T-helper 17 cell (primary cell): ENCODE data around the gene HAND1. TPM values are rescaled to one million over a fixed set of nuclear protein-coding genes. Genes with fewer than 3 reads are reported as not detected.
"Not testable (repeated sequence)": the region's sequence is repeated elsewhere in the genome, so short reads cannot be mapped to it uniquely, and the experiment has no call there.

Source experiments
- ATAC-seq: fragments of 150-1000 bp; cut with Tn5 transposase; 2 replicates; pipeline ENCODE4 v1.10.0; 2021; ENCODE audit warnings: mild to moderate bottlenecking, moderate library complexity
- DNase-seq, 3 donors: peaks; one replicate each; pipeline versions ENCODE4 v3.0.0 to v3.0.0-alpha.2; 2020 to 2021
- H3K9me3 ChIP-seq: one replicate; pipeline ENCODE4 v1.7.0; 2013; ENCODE audit warnings: low read length, mild to moderate bottlenecking; ENCODE audit not compliant: control insufficient read depth, poor library complexity, severe bottlenecking
- H3K27ac Mint-ChIP-seq: one replicate; pipeline ENCODE4 v1.8.0; 2022; ENCODE audit warnings: mild to moderate bottlenecking, moderate library complexity, mixed read lengths
- H3K27me3 Mint-ChIP-seq: one replicate; pipeline ENCODE4 v1.8.0; 2022; ENCODE audit warnings: mixed read lengths
- H3K36me3 Mint-ChIP-seq: one replicate; pipeline ENCODE4 v1.8.0; 2022; ENCODE audit warnings: low read depth, mixed read lengths
- H3K4me1 Mint-ChIP-seq: one replicate; pipeline ENCODE4 v1.8.0; 2022; ENCODE audit warnings: mild to moderate bottlenecking, mixed read lengths
- H3K4me3 Mint-ChIP-seq: one replicate; pipeline ENCODE4 v1.8.0; 2022; ENCODE audit warnings: mild to moderate bottlenecking, moderate library complexity, mixed read lengths
- total RNA-seq, 4 donors: library from RNA in 2 of 4; stranded (reverse) in 2 of 4; gene quantifications; one replicate each; pipeline ENCODE4 v1.2.3 and lab custom pipeline; 2022 to 2026

HAND1 gene
- total RNA-seq, 2 donors from 2014 or later = not detected

DNA sequence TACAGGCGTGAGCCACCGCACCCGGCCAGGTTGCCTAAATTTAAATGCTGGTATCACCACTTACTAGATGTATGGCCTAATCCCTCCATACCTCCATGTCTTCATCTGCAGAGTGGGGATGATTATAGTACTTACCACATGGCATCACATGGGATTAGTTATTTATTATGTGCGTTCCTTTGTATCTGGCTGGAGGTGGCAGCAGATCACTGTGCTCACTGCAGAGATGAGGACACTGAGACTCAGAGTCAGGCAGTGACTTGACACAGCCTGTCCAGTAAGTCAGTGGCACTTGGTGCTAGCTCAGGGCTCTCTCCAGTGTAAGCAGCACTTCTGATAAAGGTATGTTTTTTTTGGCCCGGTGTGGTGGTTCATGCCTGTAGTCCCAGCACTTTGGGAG is 38.4 kb upstream of the HAND1 start:
- H3K27me3 Mint-ChIP-seq = peaks cover 60% of the 10 kb centered on the region
- H3K27ac Mint-ChIP-seq = no peak overlapping the region
- no peaks in the 10 kb centered on the region for H3K9me3 ChIP-seq
- DNase-seq = no peak
- peaks cover 3% of the 10 kb centered on the region for H3K4me1 Mint-ChIP-seq
- peaks cover 5% of the 10 kb centered on the region for H3K36me3 Mint-ChIP-seq
- H3K4me3 Mint-ChIP-seq = no peak overlapping the region
- no peak for ATAC-seq

DNA sequence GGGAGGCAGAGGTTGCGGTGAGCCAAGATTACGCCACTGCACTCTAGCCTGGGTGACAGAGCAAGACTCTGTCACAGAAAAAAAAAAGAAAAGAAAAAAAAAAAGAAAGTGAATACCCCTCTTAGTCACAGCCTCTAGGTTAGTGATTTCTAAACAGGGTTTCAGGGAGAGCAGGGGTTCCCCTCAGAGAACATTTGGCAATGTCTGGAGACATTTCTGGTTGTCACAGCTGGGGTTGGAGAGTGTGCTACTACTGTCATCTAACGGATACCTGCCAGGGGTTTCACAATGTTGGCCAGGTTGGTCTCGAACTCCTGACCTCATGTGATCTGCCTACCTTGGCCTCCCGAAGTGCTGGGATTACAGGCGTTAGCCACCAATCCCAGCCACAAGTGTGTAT is 37.5 kb upstream of the HAND1 start:
- not testable (repeated sequence) for H3K4me3 Mint-ChIP-seq, DNase-seq, H3K4me1 Mint-ChIP-seq

DNA sequence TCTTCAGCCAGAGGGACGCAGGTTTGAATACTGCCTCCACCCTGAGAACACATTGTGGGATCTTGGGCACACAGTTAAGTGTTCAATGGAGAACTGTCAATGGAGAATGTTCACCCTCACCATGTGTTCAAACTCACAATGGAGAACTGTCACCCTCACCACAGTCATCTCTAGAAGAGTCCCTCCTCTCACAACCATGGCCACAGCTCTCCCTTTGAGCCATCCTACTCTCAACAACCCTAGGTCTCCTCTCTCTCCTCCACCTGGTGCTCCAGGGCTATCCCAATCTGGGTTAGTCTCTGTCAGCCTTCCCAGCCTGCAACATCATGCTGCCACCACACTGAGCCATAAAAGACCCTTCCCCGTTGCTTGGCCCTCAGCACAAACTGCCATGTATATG is 36.3 kb upstream of the HAND1 start:
- no peaks in the 10 kb centered on the region for H3K9me3 ChIP-seq
- no peak overlapping the region for H3K27ac Mint-ChIP-seq
- peaks cover 58% of the 10 kb centered on the region for H3K27me3 Mint-ChIP-seq
- ATAC-seq (no peak), DNase-seq (no peak)
- H3K4me1 Mint-ChIP-seq = peaks cover under 1% of the 10 kb centered on the region
- peak overlapping the region; percentile 10 for H3K4me3 Mint-ChIP-seq
- H3K36me3 Mint-ChIP-seq = peaks cover 4% of the 10 kb centered on the region

More for the DNA sequence above, 37.5 kb upstream of the HAND1 start:
- not testable (repeated sequence) for H3K27ac Mint-ChIP-seq, H3K9me3 ChIP-seq, H3K36me3 Mint-ChIP-seq, ATAC-seq
- H3K27me3 Mint-ChIP-seq = peaks cover 60% of the 10 kb centered on the region

DNA sequence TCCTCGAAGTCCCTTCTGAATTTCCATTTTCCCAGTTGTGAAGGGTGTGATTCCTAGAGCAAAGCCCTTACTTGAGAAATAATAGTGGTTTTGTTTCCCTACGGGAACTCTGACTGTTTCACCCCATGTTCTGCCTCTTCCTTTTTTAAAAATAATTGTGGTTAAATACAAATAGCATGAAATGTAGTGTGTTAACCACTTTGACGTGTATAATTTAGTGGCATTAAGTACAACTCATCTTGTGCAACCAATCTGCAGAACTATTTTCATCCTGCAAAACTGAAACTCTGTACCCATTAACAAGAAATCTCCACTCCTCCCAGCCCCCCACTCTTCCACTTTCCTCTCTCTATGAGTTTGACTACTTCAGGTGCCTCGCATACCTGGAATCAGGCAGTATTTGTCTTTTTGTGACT is 35.6 kb upstream of the HAND1 start:
- Mint-ChIP-seq H3K4me3 (no peak overlapping the region), H3K27ac (no peak overlapping the region), H3K36me3 (peaks cover 5% of the 10 kb centered on the region), H3K4me1 (no peaks in the 10 kb centered on the region), H3K27me3 (peaks cover 58% of the 10 kb centered on the region)
- DNase-seq (no peak), ATAC-seq (no peak)
- no peaks in the 10 kb centered on the region for H3K9me3 ChIP-seq

DNA sequence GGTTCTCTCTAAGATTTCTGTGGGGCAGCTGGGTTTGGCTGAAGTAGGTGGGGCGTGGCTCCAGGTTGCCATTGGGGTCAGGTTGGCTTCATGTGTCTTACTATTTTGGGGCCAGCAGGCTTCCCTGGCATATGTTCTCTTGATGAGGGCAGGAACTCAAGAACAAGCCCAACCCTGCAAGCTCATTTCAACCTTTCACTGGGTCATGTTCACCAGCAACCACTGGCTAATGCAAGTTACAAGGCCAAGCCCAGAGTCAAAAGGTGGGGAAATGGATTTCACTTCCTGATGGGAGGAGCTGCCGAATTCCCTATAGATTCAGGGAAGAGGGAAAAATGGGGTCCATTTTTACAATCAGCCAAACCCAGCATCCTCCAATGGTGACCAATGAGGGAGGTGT is 34.0 kb upstream of the HAND1 start:
- no peaks in the 10 kb centered on the region for H3K9me3 ChIP-seq
- H3K27me3 Mint-ChIP-seq = peaks cover 52% of the 10 kb centered on the region

DNA sequence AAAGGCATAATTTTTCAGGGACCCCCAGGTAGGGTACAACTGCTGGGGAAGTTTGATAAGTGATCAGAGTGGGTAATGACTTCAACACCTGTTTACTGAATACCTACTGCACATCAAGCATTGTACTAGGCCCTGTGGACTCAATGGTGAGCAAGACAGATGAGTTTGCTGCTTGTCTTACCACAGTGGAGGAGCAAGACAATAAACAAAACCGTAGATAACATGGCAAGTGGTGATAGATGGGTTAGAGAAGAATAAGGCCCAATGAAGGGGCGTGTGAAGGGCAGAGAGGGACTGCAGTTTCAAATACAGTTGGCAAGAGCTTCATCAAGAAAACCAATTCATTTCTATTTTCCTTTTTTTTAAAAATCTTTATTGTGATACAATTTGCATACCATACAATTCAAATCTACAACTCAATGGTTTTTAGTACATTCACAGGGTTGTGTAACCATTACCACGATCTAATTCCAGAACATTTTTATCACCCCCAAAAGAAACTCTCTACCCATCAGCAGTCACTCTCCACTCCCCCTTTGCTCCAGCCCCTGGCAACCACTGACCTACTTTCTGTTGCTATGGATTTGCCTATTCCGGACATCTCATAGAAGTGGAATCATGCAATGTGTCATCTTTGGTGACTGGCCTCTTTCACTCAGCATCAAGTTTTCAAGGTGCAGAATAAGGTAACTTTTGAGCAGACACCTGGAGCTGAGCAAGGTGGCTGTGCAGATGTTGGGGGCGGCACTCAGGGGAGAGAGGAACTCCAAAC is 31.9 kb upstream of the HAND1 start:
- H3K4me3 Mint-ChIP-seq = no peak overlapping the region
- H3K4me1 Mint-ChIP-seq = peaks cover 3% of the 10 kb centered on the region
- no peaks in the 10 kb centered on the region for H3K9me3 ChIP-seq
- ATAC-seq (no peak), DNase-seq (no peak)
- H3K27ac Mint-ChIP-seq = no peak overlapping the region
- peaks cover 58% of the 10 kb centered on the region for H3K27me3 Mint-ChIP-seq
- H3K36me3 Mint-ChIP-seq = peaks cover 9% of the 10 kb centered on the region

More for the DNA sequence above, 34.0 kb upstream of the HAND1 start:
- DNase-seq (no peak), ATAC-seq (no peak)
- Mint-ChIP-seq H3K27ac (no peak overlapping the region), H3K36me3 (peaks cover 6% of the 10 kb centered on the region), H3K4me3 (no peak overlapping the region), H3K4me1 (peaks cover 3% of the 10 kb centered on the region)

DNA sequence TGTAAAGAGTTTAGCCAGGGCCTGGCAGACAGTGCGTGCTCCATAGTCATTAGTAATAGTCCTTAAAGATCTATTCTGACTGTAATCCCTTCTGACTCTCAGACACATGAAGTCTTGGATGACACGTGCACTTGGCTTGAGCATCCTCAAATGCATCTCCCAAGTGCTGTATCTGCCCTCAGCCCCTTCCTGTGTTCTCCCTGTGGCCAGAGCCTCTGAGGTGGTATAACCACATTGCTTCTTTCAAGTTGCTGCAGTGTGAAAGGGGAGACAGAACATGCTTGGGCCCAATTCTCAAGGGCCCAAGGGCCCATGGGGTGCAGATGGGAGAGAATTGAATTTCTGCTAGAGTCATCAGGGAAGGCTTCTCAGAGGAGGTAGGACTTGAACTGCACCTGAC is 30.1 kb upstream of the HAND1 start:
- peaks cover 43% of the 10 kb centered on the region for H3K27me3 Mint-ChIP-seq
- ATAC-seq = no peak
- no peak for DNase-seq

DNA sequence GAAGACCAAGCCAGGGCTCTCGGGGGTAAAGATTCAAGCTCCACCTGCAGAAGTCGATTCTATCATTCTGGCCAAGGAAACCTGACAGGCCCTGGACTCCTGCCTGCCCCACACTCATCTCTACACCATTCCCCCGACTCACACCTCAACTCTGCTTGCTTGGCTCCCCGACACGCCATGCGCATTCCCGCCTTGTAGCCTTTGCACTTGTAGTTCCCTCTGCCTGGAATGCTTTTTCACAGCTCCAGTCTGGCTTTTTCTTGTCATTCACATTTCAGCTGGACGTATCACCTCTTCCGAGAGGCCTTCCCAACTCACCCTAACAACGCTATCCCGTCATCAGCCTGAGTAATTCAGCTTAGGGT is 28.7 kb upstream of the HAND1 start:
- DNase-seq (no peak), ATAC-seq (no peak)
- peaks cover 9% of the 10 kb centered on the region for H3K36me3 Mint-ChIP-seq
- peaks cover 53% of the 10 kb centered on the region for H3K27me3 Mint-ChIP-seq
- no peaks in the 10 kb centered on the region for H3K9me3 ChIP-seq
- peaks cover 6% of the 10 kb centered on the region for H3K4me1 Mint-ChIP-seq
- H3K27ac Mint-ChIP-seq = no peak overlapping the region
- no peak overlapping the region for H3K4me3 Mint-ChIP-seq

More for the DNA sequence above, 30.1 kb upstream of the HAND1 start:
- no peaks in the 10 kb centered on the region for H3K9me3 ChIP-seq
- H3K4me1 Mint-ChIP-seq = peaks cover 6% of the 10 kb centered on the region
- H3K27ac Mint-ChIP-seq = no peak overlapping the region
- H3K36me3 Mint-ChIP-seq = peaks cover 9% of the 10 kb centered on the region
- no peak overlapping the region for H3K4me3 Mint-ChIP-seq

DNA sequence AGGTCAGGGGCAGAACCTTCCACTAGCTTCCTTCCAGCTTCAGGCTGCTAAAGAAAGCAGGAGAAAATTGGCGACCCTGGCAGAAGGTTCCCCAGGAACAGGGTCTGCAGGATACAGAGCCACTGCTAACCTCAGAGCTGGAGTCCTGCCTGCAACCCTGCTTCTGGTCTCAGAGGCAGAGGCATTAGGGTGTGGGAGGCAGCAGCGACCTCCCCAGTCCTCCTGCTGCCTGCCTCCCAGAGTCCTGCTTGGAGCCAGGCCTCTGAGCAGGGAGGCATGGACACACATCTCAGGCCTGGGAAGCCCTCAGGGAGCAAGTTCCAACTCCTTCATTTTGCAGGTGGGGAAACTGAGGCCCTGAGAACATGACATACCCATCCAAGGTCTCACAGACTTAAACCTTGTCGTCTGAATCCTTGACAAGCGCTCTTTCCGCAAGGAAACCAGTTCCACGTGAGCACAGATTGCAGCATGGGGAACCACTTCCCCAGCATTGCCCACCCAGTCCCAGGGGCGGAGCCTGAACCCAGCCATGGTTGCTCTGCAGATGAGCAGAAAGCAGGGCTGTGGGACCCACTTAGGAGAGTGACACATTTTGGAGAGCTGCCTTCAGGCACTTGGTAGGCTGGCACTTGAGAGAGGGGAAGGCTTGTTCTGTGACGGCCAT is 28.2 kb upstream of the HAND1 start:
- no peaks in the 10 kb centered on the region for H3K9me3 ChIP-seq
- DNase-seq (no peak), ATAC-seq (no peak)
- Mint-ChIP-seq H3K4me3 (no peak overlapping the region), H3K27ac (no peak overlapping the region), H3K36me3 (peaks cover 9% of the 10 kb centered on the region), H3K4me1 (peaks cover 6% of the 10 kb centered on the region), H3K27me3 (peaks cover 55% of the 10 kb centered on the region)

DNA sequence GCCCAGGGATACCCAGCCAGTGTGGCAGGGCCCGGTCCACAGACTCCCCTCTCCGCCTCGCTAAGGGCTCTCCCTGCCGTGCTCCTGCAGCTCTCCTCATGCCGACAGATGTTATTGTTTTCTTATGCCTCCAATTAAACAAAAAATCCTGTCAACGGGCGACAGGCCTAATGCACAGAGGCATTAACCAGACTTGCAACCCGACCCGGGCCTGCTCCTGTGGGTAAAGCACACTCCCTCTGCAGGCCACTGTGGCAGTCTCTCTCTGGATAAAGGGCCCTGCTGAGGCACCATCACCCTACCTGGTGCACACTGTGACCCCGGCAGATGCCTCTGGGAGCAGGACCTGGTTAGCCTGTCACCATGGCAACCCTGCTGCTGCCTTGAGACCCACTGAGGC is 27.5 kb upstream of the HAND1 start:
- Mint-ChIP-seq H3K27ac (no peak overlapping the region), H3K4me1 (peaks cover 6% of the 10 kb centered on the region), H3K36me3 (peaks cover 9% of the 10 kb centered on the region), H3K4me3 (no peak overlapping the region), H3K27me3 (peaks cover 49% of the 10 kb centered on the region)
- no peaks in the 10 kb centered on the region for H3K9me3 ChIP-seq
- DNase-seq = no peak
- no peak for ATAC-seq

DNA sequence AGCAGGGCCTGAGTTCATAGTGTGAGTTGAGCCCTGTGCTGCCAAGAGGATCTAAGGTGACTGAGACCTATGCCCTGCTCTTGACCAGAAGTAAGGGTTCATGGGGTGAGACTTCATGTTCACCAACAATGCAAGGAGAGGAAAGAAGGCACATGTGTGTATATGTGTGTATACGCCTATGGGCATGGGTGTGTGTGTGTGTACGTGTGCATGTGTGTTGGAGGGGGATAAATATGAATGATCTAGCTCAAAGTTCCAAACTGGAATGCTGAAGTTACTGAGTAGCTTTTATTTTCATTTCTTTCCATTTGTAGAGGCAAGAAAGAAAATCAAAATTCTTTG is 25.6 kb upstream of the HAND1 start:
- no peak overlapping the region for H3K27ac Mint-ChIP-seq
- peaks cover 3% of the 10 kb centered on the region for H3K36me3 Mint-ChIP-seq
- H3K9me3 ChIP-seq = no peaks in the 10 kb centered on the region
- H3K4me1 Mint-ChIP-seq = peaks cover 6% of the 10 kb centered on the region
- ATAC-seq (no peak), DNase-seq (no peak)
- H3K27me3 Mint-ChIP-seq = peaks cover 42% of the 10 kb centered on the region
- H3K4me3 Mint-ChIP-seq = no peak overlapping the region

DNA sequence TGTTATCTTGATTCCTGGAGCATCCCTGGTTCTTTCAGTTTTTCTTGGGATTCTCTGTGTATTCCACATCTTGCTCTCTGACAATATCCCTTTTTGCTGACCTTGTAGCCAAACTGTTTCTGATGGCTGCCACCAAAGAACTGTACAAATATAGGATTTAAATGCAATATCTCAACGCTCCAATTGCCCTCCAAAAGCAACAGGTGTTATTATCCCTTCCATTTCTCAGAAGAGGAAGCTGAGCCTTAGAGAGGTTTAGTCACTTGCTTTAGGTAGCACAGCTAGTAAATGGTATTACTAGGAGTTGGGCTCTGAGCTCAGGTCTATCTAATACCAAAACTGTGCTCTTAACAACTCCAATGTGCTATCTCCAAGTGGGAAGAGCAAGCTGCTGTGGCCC is 24.2 kb upstream of the HAND1 start:
- DNase-seq = no peak
- H3K27me3 Mint-ChIP-seq = peaks cover 43% of the 10 kb centered on the region
- H3K4me1 Mint-ChIP-seq = peaks cover 2% of the 10 kb centered on the region
- no peaks in the 10 kb centered on the region for H3K9me3 ChIP-seq
- ATAC-seq = no peak
- no peak overlapping the region for H3K4me3 Mint-ChIP-seq
- no peak overlapping the region for H3K27ac Mint-ChIP-seq
- peaks cover 3% of the 10 kb centered on the region for H3K36me3 Mint-ChIP-seq

DNA sequence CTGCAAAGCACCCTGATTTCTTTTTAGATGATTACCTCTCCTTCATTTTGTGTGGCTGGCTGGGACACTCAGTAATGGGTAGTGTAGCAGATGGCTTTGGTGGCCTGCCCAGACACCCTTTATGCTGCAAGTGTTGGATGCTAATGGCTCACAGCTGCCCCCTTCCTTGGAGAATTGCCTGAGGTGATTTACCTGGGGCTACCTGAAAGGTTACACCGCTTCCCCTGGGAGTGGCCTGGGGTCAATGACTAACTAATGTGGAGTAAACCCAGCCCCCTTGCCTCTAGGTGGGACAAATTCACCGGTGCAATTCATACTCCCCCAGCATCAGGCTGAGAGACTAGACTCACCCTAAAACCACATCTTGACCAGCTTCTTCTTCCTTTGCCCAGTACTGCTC is 23.5 kb upstream of the HAND1 start:
- no peak for DNase-seq
- Mint-ChIP-seq H3K36me3 (no peaks in the 10 kb centered on the region), H3K4me3 (no peak overlapping the region), H3K4me1 (peaks cover 2% of the 10 kb centered on the region), H3K27me3 (peaks cover 41% of the 10 kb centered on the region), H3K27ac (no peak overlapping the region)
- no peak for ATAC-seq
- H3K9me3 ChIP-seq = no peaks in the 10 kb centered on the region

DNA sequence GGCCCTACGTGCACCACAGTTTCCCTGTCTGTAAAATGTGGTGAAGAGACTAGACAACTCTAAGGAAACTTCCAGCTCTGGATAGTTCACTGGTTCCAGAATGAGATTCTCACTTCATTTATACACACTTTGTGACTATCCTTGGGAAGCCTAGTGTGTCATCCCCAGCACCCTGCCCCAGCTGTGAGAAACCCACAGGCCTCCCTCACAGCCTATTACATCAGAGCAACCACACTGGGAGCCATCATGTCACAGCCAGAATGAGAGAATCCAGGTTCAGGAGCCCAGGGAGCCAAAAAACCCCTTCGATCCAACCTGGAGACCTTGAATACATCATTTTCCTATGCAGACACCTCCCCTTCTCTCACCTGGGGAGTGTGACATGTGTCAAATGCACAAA is 21.0 kb upstream of the HAND1 start:
- H3K36me3 Mint-ChIP-seq = no peaks in the 10 kb centered on the region
- DNase-seq = no peak
- ATAC-seq = no peak
- H3K9me3 ChIP-seq = no peaks in the 10 kb centered on the region
- no peak overlapping the region for H3K27ac Mint-ChIP-seq
- peaks cover 46% of the 10 kb centered on the region for H3K27me3 Mint-ChIP-seq
- H3K4me1 Mint-ChIP-seq = peaks cover 2% of the 10 kb centered on the region
- no peak overlapping the region for H3K4me3 Mint-ChIP-seq
